Hematopoietic multipotent progenitor cell treated with erythropoietin and hydrocortisone succinate and interleukin-3 and kit ligand, for 8 days (in vitro differentiated cells): ENCODE data around the gene PRTFDC1.
A peak's percentile ranks its signal among the peaks of the same experiment; 100 is the strongest.
"Not testable (repeated sequence)": the region's sequence is repeated elsewhere in the genome, so short reads cannot be mapped to it uniquely, and the experiment has no call there.

ENCODE experiments used
- DNase-seq: peaks from one replicate; pipeline ENCODE4 v3.0.0-alpha.2; 2015

The PRTFDC1 gene

GRCh38 chr10:24952143-24952706, at the start of gene PRTFDC1:
TSS of gene PRTFDC1 (minus strand) at chr10:24952606. CDS start at chr10:24952575, 31 bp downstream.
- DNase-seq: peak; percentile 18

GRCh38 chr10:24998044-24998443, 45.6 kb upstream of the PRTFDC1 start:
- DNase-seq: no peak

GRCh38 chr10:24995072-24995471, 42.7 kb upstream of the PRTFDC1 start:
- no peak for DNase-seq

GRCh38 chr10:24993237-24993958, 41.0 kb upstream of the PRTFDC1 start:
- no peak for DNase-seq

GRCh38 chr10:24992512-24993133, 40.2 kb upstream of the PRTFDC1 start:
- DNase-seq: peak; percentile 13

- no peak for DNase-seq
These were observed 38.9 kb upstream of the PRTFDC1 start for GRCh38 chr10:24991298-24991697.

GRCh38 chr10:24989867-24990266, 37.5 kb upstream of the PRTFDC1 start:
- DNase-seq: peak; percentile 1

- DNase-seq: peak; percentile 70
These were observed 36.6 kb upstream of the PRTFDC1 start for GRCh38 chr10:24988831-24989640.

- DNase-seq: no peak
These were observed 32.5 kb upstream of the PRTFDC1 start for GRCh38 chr10:24984906-24985305.

- DNase-seq: no peak
These were observed 31.5 kb upstream of the PRTFDC1 start for GRCh38 chr10:24983946-24984345.

GRCh38 chr10:24983130-24983529, 30.7 kb upstream of the PRTFDC1 start:
- no peak for DNase-seq

GRCh38 chr10:24982319-24983112, 30.1 kb upstream of the PRTFDC1 start:
- DNase-seq: no peak

- DNase-seq: no peak
These were observed 28.8 kb upstream of the PRTFDC1 start for GRCh38 chr10:24981161-24981710.

GRCh38 chr10:24979685-24980084, 27.3 kb upstream of the PRTFDC1 start:
- no peak for DNase-seq

GRCh38 chr10:24974976-24975375, 22.6 kb upstream of the PRTFDC1 start:
- no peak for DNase-seq

GRCh38 chr10:24973163-24973562, 20.8 kb upstream of the PRTFDC1 start:
- DNase-seq: no peak

GRCh38 chr10:24971374-24971773, 19.0 kb upstream of the PRTFDC1 start:
- no peak for DNase-seq

- DNase-seq: no peak
These were observed 17.5 kb upstream of the PRTFDC1 start for GRCh38 chr10:24969841-24970281.

- DNase-seq: not testable (repeated sequence)
These were observed 16.5 kb upstream of the PRTFDC1 start for GRCh38 chr10:24968951-24969350.

- no peak for DNase-seq
These were observed 15.9 kb upstream of the PRTFDC1 start for GRCh38 chr10:24968349-24968748.

- DNase-seq: no peak
These were observed 14.6 kb upstream of the PRTFDC1 start for GRCh38 chr10:24966962-24967481.

- no peak for DNase-seq
These were observed 12.6 kb upstream of the PRTFDC1 start for GRCh38 chr10:24965051-24965450.
